NCI-H2029 treated with DMSO at 0.1 percent for 48 hours (cell line): ENCODE measurements around the gene SSU72.
"Not testable (repeated sequence)": the region's sequence is repeated elsewhere in the genome, so short reads cannot be mapped to it uniquely, and the experiment has no call there.

ENCODE experiments used
- DNase-seq: peaks from one replicate; lab custom pipeline; 2025; lab: John Stamatoyannopoulos, UW

SSU72 gene

GRCh38 chr1:1526476-1526875, 48.2 kb downstream of the SSU72 start:
- DNase-seq = not testable (repeated sequence)

DNA sequence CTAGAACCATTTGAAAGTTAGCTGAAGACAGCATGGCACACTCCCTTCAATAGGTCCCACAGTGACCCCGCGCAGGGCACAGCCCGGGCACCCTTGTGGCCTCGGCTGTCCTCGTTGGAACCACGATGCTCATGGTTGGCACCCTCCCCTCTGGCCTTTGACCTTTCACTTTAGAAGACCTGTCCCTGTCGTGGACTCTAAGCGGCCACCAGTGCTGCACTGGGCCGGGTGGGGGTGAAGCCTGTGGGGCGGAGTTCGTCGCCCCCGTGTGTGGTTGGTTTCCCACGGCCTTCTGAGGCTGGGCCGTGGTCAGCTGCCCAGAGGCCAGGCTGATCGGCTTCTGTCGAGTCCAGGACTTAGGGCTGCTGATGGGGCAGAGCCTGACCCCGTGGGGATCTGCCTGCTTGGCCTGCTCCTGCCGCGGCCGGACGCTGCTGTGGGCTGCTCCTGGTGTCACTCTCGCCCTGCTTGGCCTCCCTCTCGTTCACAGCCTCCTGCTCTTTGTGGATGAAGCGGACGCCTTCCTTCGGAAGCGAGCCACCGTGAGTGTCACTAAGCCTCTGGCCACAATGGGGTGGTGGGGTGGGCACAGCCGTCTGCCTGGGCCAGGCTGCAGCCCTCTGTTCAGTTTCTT, 49.8 kb downstream of the SSU72 start:
- DNase-seq = not testable (repeated sequence)

GRCh38 chr1:1523651-1524050, 51.0 kb downstream of the SSU72 start:
- DNase-seq = not testable (repeated sequence)

DNA sequence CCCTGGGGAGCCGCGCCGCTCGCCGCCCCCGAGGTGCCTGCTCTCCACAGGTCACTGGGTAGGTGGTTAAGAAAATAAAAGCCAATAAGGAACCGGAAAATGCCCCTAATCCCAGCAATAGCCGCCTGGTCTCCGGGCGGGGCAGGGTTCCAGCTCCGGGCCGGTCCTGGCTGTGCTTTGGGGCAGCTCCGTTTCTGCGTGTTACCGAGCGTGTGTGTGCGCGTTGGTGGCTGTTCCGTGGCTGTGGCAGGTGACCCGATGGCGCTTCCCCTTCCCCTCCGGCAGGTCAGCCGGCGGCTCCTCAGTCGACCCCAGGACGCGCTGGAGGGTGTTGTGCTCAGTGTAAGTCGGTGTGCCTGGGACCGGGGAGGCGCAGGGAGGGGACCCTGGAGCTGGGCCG, 51.4 kb downstream of the SSU72 start:
- DNase-seq = not testable (repeated sequence)

DNA sequence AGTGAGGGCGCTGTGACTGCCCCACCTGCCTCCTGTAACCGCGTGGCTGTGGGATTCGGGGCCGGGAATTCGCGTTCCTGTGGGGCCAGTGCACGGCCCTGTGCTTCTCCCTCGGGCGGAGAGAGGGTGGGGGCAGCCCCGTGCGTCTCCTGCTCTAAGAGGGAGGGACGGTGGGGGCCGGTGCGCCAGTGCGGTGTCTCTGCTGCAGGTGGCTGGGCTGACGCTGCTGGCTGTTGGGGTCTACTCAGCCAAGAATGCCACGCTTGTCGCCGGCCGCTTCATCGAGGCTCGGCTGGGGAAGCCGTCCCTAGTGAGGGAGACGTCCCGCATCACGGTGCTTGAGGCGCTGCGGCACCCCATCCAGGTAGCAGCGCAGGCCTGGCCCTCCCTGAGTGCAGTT, 52.1 kb downstream of the SSU72 start:
- DNase-seq = not testable (repeated sequence)

DNA sequence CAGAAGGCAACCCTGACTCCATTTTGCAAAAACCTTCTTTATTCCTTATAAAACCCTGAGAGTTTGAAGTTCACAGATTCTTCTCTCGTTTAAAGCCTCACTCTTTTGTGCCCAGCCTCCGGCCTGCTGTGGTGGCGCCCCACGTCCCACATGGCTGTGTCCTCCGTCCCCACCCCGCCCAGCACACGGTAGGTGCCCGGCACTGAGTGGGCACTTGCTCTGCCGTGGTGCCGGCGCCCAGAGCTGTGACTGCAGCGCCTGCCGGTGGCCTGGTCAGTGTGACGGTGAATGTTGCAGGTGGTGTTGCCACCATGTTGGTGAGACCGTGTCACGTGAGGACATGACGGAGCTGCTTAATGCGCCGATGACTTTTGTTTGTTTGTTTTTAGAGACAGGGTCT, 53.3 kb downstream of the SSU72 start:
- DNase-seq = no peak

GRCh38 chr1:1519805-1520505, 54.7 kb downstream of the SSU72 start:
- DNase-seq = not testable (repeated sequence)

DNA sequence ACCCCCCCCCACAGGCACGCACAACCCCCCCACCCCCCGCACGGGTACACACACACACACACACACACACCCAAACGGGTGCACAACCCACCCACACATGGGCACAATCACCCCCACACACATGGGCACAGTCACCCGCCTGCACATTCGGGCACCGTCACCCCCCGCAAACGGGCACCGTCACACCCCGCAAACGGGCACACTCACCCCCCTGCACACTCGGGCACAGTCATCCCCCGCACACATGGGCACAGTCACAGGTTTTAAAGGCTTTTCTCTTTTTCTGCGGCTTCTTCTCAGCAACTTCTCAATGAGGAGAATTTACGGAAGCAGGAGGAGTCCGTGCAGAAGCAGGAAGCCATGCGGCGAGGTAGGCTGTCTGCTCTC, 56.0 kb downstream of the SSU72 start:
- not testable (repeated sequence) for DNase-seq

DNA sequence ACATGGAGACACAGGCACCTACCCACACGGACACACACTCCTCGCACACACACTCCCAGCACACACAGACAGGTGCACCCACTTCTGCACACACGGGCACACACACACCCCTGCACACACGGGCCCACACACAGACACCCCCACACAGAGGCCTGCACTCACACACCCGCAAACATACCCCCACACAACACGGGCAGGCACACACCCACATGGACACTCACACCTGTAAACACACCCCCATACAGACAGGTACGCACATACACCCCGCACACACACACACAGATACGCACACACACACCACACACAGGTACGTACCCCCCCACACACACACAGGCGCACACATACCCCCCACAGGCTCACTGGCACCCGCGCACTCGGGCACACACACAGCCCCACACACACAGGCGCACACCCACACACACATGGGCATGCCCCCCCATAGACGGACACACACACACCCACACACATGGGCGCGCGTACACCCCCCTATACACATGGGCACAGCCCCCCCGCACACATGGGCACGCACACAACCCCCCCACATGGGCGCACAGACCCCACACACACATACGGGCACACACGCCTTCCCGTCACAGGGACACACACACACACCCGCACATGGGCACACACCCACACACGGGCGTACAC, 56.6 kb downstream of the SSU72 start:
- DNase-seq = no peak

DNA sequence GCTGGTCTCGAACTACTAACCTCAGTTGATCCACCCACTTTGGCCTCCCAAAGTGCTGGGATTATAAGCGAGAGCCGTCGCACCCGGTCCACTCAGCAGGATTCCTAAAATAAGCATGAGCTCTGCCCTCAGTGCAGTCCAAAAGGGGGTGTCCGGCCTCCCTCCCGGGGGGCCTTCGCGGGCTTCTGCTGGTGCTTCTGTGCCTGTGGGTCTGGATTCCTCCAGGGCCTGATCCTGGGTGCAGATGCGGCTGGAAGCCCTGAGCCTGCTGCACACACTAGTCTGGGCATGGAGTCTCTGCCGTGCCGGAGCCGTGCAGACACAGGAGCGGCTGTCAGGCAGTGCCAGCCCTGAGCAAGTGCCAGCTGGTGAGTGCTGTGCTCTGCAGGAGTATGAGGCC, 57.7 kb downstream of the SSU72 start:
- not testable (repeated sequence) for DNase-seq

- DNase-seq = not testable (repeated sequence)
Measured at GRCh38 chr1:1514376-1514775, 60.3 kb downstream of the SSU72 start.

DNA sequence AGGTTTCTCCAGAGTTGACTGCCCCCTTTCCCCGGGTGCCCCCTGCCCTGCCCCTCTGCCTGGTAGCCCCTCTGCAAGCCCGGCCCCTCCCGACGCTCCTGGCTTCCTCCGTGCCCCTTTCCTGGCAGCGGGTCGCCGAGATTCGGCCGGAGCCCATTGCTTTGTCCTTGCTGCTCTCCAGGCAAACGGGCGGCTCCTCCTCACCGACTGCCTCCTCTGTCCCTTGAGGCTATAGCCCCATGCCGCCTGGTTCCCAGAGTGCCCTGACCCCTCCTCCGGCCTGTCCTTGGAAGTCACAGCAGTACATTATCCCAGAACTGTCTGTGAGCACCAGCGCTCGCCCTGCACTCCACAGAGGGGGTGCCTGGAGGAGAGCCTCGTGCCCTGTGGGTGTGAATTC, 61.0 kb downstream of the SSU72 start:
- not testable (repeated sequence) for DNase-seq

DNA sequence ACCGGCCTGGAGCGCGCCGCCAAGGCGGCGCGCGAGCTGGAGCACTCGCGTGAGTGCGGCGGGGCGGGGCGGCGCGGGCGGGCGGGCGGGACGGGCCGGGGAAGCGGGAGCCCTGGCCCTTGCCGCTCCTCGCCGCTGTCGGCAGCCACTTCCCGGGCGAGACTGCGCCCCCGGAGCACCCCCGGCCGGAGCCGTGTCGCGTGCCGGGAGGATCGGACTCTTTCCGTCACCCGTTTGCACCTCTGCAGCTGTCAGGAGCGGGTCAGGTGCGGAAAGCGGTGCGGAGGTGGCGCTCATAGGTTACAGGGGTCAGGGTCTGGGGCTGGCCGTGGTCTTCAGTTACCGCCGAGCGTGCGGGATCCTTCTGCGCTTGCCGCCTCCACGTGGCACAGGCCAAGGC, 62.2 kb downstream of the SSU72 start:
- DNase-seq = not testable (repeated sequence)

DNA sequence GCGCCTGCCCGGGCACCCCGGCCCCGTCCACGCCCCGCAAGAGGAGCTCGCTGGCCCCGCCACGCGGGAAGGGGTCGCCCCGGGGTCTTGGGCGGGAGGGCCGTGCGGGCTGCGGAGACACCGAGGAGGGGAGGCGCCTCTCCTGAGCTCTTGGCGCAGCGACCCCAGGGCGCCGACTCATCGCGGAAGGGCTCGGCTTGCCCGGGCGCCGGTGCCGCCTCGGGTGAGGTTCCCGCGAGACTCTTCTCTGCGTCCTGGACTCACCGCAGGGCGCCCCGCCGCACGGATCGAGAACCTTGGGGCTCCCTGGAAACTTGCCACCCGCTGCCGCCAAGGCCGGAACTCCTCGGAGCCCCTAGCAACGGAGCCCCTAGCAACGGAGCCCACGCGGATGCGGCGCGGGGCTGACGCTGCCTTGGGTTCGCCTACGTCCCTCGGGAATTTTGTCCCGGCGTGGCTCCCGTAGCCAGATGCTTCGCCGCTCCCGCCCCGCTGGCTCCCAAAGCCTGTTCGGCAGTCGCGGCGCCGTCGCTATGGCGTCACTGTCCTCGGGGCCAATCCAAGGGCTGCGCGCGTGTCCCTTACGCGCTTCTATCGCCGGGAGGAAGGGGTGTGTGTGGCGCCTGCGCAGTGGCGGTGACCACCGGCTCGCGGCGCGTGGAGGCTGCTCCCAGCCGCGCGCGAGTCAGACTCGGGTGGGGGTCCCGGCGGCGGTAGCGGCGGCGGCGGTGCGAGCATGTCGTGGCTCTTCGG, 63.0 kb downstream of the SSU72 start, which contains the start of gene ATAD3A:
TSS of gene ATAD3A (plus strand) at position 630 of the 753 bp plus-strand sequence. CDS start at position 737, 107 bp downstream.
- peak; percentile 49 for DNase-seq

DNA sequence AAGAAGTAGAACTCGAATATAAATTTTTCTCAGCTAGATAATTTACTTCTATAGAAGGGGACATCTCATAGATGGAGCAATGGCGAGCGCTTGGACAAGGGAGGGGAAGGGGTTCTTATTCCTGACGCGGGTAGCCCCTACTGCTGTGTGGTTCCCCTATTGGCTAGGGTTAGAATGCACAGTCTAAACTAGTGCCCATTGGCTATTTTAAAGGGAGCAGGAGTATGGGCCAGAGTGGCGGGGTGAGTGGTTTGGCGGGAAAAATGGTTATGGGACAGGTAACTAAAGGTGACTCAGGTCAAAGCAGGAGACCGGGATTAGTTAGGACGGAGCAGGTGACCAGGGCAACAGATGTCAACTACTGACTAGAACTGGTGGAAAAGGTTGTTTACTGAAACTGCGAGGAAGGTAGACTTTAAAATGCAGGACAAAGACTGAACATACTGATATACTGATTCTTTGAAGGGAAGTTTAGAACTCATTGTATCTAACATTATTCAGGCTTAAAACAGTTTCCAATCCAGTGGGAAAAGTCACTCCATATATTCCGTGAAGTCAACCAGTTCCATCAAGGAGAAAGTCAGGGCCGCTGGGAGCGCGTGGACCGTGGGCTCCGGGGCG, 63.6 kb downstream of the SSU72 start:
- no peak for DNase-seq

GRCh38 chr1:1509465-1509850, 65.2 kb downstream of the SSU72 start:
- not testable (repeated sequence) for DNase-seq

- not testable (repeated sequence) for DNase-seq
Measured at GRCh38 chr1:1508775-1509464, 65.7 kb downstream of the SSU72 start.

DNA sequence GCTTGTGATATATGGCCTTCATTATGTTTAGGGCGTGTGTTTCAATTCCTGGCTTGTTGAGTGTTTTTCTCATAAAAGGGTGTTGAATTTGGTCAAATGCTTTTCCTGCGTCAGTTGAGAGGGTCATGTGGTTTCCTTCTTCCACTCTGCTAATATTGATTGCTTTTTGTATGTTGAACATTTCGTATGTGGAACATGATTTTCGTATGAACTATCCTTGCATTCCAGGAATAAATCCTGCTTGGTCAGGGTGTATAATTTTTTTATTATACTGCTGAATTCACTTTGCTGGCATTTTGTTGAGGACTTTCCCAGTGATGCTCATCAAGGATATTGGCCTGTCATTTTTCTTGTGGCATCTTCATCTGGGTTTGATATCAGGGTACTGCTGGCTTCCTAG, 67.4 kb downstream of the SSU72 start:
- no peak for DNase-seq

DNA sequence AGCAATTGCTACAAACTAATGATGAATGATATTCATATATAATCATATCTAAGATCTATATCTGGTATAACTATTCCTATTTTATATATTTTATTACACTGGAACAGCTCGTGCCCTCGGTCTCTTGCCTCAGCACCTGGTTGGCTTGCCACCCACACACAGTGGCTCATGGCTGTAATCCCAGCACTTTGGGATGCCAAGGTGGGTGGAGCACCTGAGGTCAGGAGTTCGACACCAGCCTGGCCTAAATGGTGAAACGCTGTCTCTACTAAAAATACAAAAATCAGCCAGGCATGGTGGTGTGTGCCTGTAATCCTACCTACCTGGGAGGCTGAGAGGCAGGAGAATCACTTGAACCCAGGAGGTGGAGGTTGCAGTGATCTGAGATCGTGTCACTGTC, 68.9 kb downstream of the SSU72 start:
- DNase-seq = not testable (repeated sequence)

DNA sequence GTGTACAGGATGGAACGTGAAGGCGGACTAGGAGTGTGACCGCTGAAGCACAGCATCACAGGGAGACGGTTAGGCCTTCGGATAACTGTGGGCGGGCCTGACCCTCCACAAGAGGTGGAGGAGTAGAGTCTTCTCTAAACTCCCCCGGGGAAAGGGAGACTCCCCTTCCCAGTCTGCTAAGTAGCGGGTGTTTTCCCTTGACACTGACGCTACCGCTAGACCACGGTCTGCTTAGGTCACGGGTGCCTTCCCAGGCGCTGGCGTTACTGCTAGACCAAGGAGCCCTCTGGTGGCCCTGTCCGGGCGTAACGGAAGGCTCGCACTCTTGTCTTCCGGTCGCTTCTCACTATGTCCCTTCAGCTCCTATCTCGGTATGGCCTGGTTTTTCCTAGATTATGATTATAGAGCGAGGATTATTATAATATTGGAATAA, 69.3 kb downstream of the SSU72 start:
- not testable (repeated sequence) for DNase-seq

GRCh38 chr1:1504777-1505365, 69.8 kb downstream of the SSU72 start:
- DNase-seq = peak; percentile 31
